ENCODE data around the gene ATP13A2. TPM values are rescaled to one million over a fixed set of nuclear protein-coding genes. Genes with fewer than 3 reads are reported as not detected.

The ATP13A2 gene
- total RNA-seq, 1 experiment from 2014 or later: 48.4 TPM

- Histone ChIP-seq H3K4me3 (ENCODE audit: low read length) (no peak overlapping the region), H3K9me2 (replicated peaks; ENCODE audit: low read length) (no peaks in the 10 kb centered on the region), H3K9me3 (ENCODE audit: low read length) (no peaks in the 10 kb centered on the region), H3K36me3 (ENCODE audit: low read depth, low read length) (no peaks in the 10 kb centered on the region), H3K79me2 (ENCODE audit: low read length) (no peaks in the 10 kb centered on the region), H3K9ac (ENCODE audit: low read length) (no peak overlapping the region), H3K27ac (ENCODE audit: low read length) (no peak overlapping the region), H4K20me1 (ENCODE audit: low read length) (no peaks in the 10 kb centered on the region), H3K4me2 (ENCODE audit: low read length) (no peak overlapping the region), H2AFZ (ENCODE audit: low read length) (no peak overlapping the region), H3K4me1 (ENCODE audit: insufficient read depth, low read length) (peaks cover 30% of the 10 kb centered on the region), H3K27me3 (ENCODE audit: low read length) (no peaks in the 10 kb centered on the region), H3F3A (ENCODE audit: low read length, unreplicated experiment) (no peaks in the 10 kb centered on the region)
- CTCF ChIA-PET: no interaction called here
- ATAC-seq (no peak), DNase-seq (no peak)
- no TSS peak for BruUV-seq (replicated peaks)
- intact Hi-C loops (cut with micrococcal nuclease): no loop called here
- TF ChIP-seq CTCF (conservative IDR thresholded peaks at IDR 0.05; ENCODE audit: low read depth, low read length) (no peak), EZH2 (IDR thresholded peaks at IDR 0.05; ENCODE audit: low read length, unreplicated experiment) (no peak), EZH2phosphoT487 (IDR thresholded peaks at IDR 0.05; ENCODE audit: borderline replicate concordance, low read length) (no peak)
- POLR2A ChIA-PET (ENCODE audit: unreplicated experiment): interaction anchor here (0.7 kb wide), 1 partner anchor 258 kb away, joined by 3 read pairs; no protein-coding TSS in a partner anchor
Observed at GRCh38 chr1:16978567-16979474, 32.9 kb downstream of the ATP13A2 start.

GRCh38 chr1:16978139-16978538 lies 33.6 kb downstream of the ATP13A2 start:
- no peak for ATAC-seq
- Histone ChIP-seq H3K9ac (ENCODE audit: low read length) (no peak overlapping the region), H3F3A (ENCODE audit: low read length, unreplicated experiment) (no peaks in the 10 kb centered on the region), H2AFZ (ENCODE audit: low read length) (no peak overlapping the region), H3K27ac (ENCODE audit: low read length) (no peak overlapping the region), H4K20me1 (ENCODE audit: low read length) (no peaks in the 10 kb centered on the region), H3K36me3 (ENCODE audit: low read depth, low read length) (no peaks in the 10 kb centered on the region), H3K4me1 (ENCODE audit: insufficient read depth, low read length) (peaks cover 23% of the 10 kb centered on the region), H3K79me2 (ENCODE audit: low read length) (no peaks in the 10 kb centered on the region), H3K9me2 (replicated peaks; ENCODE audit: low read length) (no peaks in the 10 kb centered on the region), H3K4me3 (ENCODE audit: low read length) (no peak overlapping the region), H3K9me3 (ENCODE audit: low read length) (no peaks in the 10 kb centered on the region), H3K27me3 (ENCODE audit: low read length) (no peaks in the 10 kb centered on the region), H3K4me2 (ENCODE audit: low read length) (no peak overlapping the region)
- no peak for DNase-seq
- TF ChIP-seq EZH2phosphoT487 (IDR thresholded peaks at IDR 0.05; ENCODE audit: borderline replicate concordance, low read length) (no peak), EZH2 (IDR thresholded peaks at IDR 0.05; ENCODE audit: low read length, unreplicated experiment) (no peak), CTCF (conservative IDR thresholded peaks at IDR 0.05; ENCODE audit: low read depth, low read length) (no peak)
- BruUV-seq (replicated peaks): no TSS peak
- ChIA-PET CTCF (no interaction called here), POLR2A (ENCODE audit: unreplicated experiment) (interaction anchor here (0.7 kb wide), 1 partner anchor 257 kb away, joined by 3 read pairs; no protein-coding TSS in a partner anchor)
- intact Hi-C loops (cut with micrococcal nuclease): no loop called here

GRCh38 chr1:16977377-16977776 lies 34.4 kb downstream of the ATP13A2 start:
- Histone ChIP-seq H3K4me3 (ENCODE audit: low read length) (no peak overlapping the region), H3K79me2 (ENCODE audit: low read length) (no peaks in the 10 kb centered on the region), H3K4me2 (ENCODE audit: low read length) (no peak overlapping the region), H3K27me3 (ENCODE audit: low read length) (no peaks in the 10 kb centered on the region), H3F3A (ENCODE audit: low read length, unreplicated experiment) (no peaks in the 10 kb centered on the region), H3K9me2 (replicated peaks; ENCODE audit: low read length) (no peaks in the 10 kb centered on the region), H4K20me1 (ENCODE audit: low read length) (no peaks in the 10 kb centered on the region), H3K36me3 (ENCODE audit: low read depth, low read length) (no peaks in the 10 kb centered on the region), H3K9me3 (ENCODE audit: low read length) (no peaks in the 10 kb centered on the region), H3K27ac (ENCODE audit: low read length) (no peak overlapping the region), H3K4me1 (ENCODE audit: insufficient read depth, low read length) (peaks cover 18% of the 10 kb centered on the region), H2AFZ (ENCODE audit: low read length) (no peak overlapping the region), H3K9ac (ENCODE audit: low read length) (no peak overlapping the region)
- intact Hi-C loops (cut with micrococcal nuclease): no loop called here
- no peak for ATAC-seq
- no peak for TF ChIP-seq EZH2phosphoT487 (IDR thresholded peaks at IDR 0.05; ENCODE audit: borderline replicate concordance, low read length)
- no peak for TF ChIP-seq EZH2 (IDR thresholded peaks at IDR 0.05; ENCODE audit: low read length, unreplicated experiment)
- no peak for TF ChIP-seq CTCF (conservative IDR thresholded peaks at IDR 0.05; ENCODE audit: low read depth, low read length)
- ChIA-PET POLR2A (ENCODE audit: unreplicated experiment) (no interaction called here), CTCF (no interaction called here)
- no peak for DNase-seq
- BruUV-seq (replicated peaks): no TSS peak
